Psoas muscle (tissue), 8 donors: Measurements from ENCODE around the gene TNS3. TPM values are rescaled to one million over a fixed set of nuclear protein-coding genes. Genes with fewer than 3 reads are reported as not detected.

ENCODE experiments used
- ATAC-seq, 4 donors: fragments of 200-7000 bp; cut with Tn5 transposase; one replicate each; pipeline ENCODE4 v1.9.1; 2020; ENCODE audit warnings: moderate library complexity in 3 of 4, mild to moderate bottlenecking in 2 of 4
- DNase-seq, 2 donors: peaks; one replicate each; pipeline ENCODE4 v3.0.0-alpha.2; 2020
- H3K27ac ChIP-seq: fragments of 200-600 bp; one replicate; pipeline ENCODE4 v1.8.0; 2022
- H3K27me3 ChIP-seq, 3 donors: fragments of 200-600 bp in 1 of 3; one replicate each; pipeline versions ENCODE4 v1.6.1 to v1.8.0; 2013 to 2022; ENCODE audit warnings: low read length in 2 of 3, mild to moderate bottlenecking in 2 of 3, moderate library complexity in 1 of 3; ENCODE audit not compliant: insufficient read depth in 3 of 3
- H3K36me3 ChIP-seq, 2 donors: fragments of 200-600 bp in 1 of 2; one replicate each; pipeline versions ENCODE4 v1.6.1 to v1.8.0; 2013 to 2022; ENCODE audit warnings: low read depth in 1 of 2, mild to moderate bottlenecking in 1 of 2, moderate library complexity in 1 of 2; ENCODE audit not compliant: insufficient read depth in 1 of 2
- H3K4me1 ChIP-seq: fragments of 200-600 bp; one replicate; pipeline ENCODE4 v1.8.0; 2022
- H3K4me3 ChIP-seq: fragments of 200-600 bp; one replicate; pipeline ENCODE4 v1.8.0; 2022; ENCODE audit warnings: mild to moderate bottlenecking
- H3K9me3 ChIP-seq: fragments of 200-600 bp; one replicate; pipeline ENCODE4 v1.8.0; 2022
- CTCF ChIP-seq: fragments of 200-600 bp; IDR thresholded peaks from one replicate; pipeline ENCODE4 v1.8.0; 2022; ENCODE audit warnings: antibody characterized with exemption
- WGBS, 3 donors: extraction: QIAGEN DNeasy Blood & Tissue Kit; methylation state at CpG; one replicate each; pipeline versions ENCODE4 v1.1.6 to v1.1.7; 2013; 5-methylcytosine and 5-hydroxymethylcytosine counted together
- intact Hi-C, 2 donors: fragments of 100-400 bp; cut with DNase I; formaldehyde crosslinking; loops; one replicate each; pipeline versions ENCODE4 v1.11.0 to v1.14.2; 2022
- polyA plus RNA-seq, 3 donors: library from polyadenylated mRNA; stranded (reverse); fragments of 200-250 nt; gene quantifications; one replicate each; pipeline ENCODE4 v1.2.3, GENCODE V29; 2013
- total RNA-seq, 4 donors: library from RNA; stranded (reverse); fragmentation: NEBNext Ultra II Directional in 2 of 4; extraction: Animal tissue kit (Norgen Biotek cat#: 25700) in 2 of 4; gene quantifications; one replicate each; pipeline versions ENCODE4 v1.2.1 to v1.2.4, GENCODE V29; 2021 to 2023
- donor health status: healthy with polysubstance abuse.
- donor health status: DM: no; HTN: no; CAD: no; lungs with moderate emphysema.
- donor health status: Bipolar disorder and iron deficiency.
- donor health status: healthy.
- donor health status: DM: yes; HTN: yes; CAD: no.
- donor health status: DM: no; HTN: no; CAD: no.
- donor health status: DM: no; HTN: no; CAD: no.
- donor health status: DM: yes; HTN: yes; CAD: no.

Gene TNS3
- total and polyA plus RNA-seq, 7 donors = 11.5 to 75.3 (median 35.0) TPM

- intact Hi-C loops = no loop called here
- no peak for DNase-seq
- H3K4me1 ChIP-seq = no peaks in the 10 kb centered on the region
- no peak for TF ChIP-seq CTCF
- ATAC-seq = no peak
- H3K36me3 ChIP-seq = no peaks in the 10 kb centered on the region
- no peak overlapping the region for H3K27ac ChIP-seq
- no peak overlapping the region for H3K4me3 ChIP-seq
- no peaks in the 10 kb centered on the region for H3K27me3 ChIP-seq
- H3K9me3 ChIP-seq = no peaks in the 10 kb centered on the region
Measured at GRCh38 chr7:47624689-47625088, 42.8 kb upstream of the TNS3 start.

- ATAC-seq (no peak), DNase-seq (no peak)
- Histone ChIP-seq H3K27me3 (no peaks in the 10 kb centered on the region), H3K4me3 (no peak overlapping the region), H3K4me1 (no peaks in the 10 kb centered on the region), H3K36me3 (no peaks in the 10 kb centered on the region), H3K9me3 (no peaks in the 10 kb centered on the region), H3K27ac (peak overlapping the region; percentile 16)
- WGBS, 3 donors = 51 to 60% (median 58%) methylated on average over 11 of the region's 11 CpGs
- intact Hi-C loops = no loop called here
- no peak for TF ChIP-seq CTCF
Measured at GRCh38 chr7:47622946-47623640, 41.2 kb upstream of the TNS3 start.

GRCh38 chr7:47622586-47622945, 40.7 kb upstream of the TNS3 start:
- intact Hi-C loops = no loop called here
- ATAC-seq = no peak
- H3K9me3 ChIP-seq = no peaks in the 10 kb centered on the region

GRCh38 chr7:47621979-47622561, 40.2 kb upstream of the TNS3 start:
- peak in 1 of 4 donors; percentile 19 for ATAC-seq
- H3K9me3 ChIP-seq = no peaks in the 10 kb centered on the region
- no peaks in the 10 kb centered on the region for H3K36me3 ChIP-seq
- no peak overlapping the region for H3K4me3 ChIP-seq
- no peaks in the 10 kb centered on the region for H3K4me1 ChIP-seq
- intact Hi-C loops = no loop called here
- H3K27ac ChIP-seq = no peak overlapping the region
- TF ChIP-seq CTCF = no peak
- no peaks in the 10 kb centered on the region for H3K27me3 ChIP-seq
- no peak for DNase-seq
- 46 to 53% (median 47%) methylated on average over 14 of the region's 14 CpGs for WGBS, 3 donors

More at GRCh38 chr7:47622586-47622945, 40.7 kb upstream of the TNS3 start:
- no peaks in the 10 kb centered on the region for H3K36me3 ChIP-seq
- no peaks in the 10 kb centered on the region for H3K4me1 ChIP-seq
- H3K27ac ChIP-seq = no peak overlapping the region
- no peak for DNase-seq
- no peak for TF ChIP-seq CTCF
- H3K27me3 ChIP-seq = no peaks in the 10 kb centered on the region
- H3K4me3 ChIP-seq = no peak overlapping the region

- Histone ChIP-seq H3K36me3 (no peaks in the 10 kb centered on the region), H3K4me1 (no peaks in the 10 kb centered on the region), H3K27me3 (no peaks in the 10 kb centered on the region), H3K9me3 (no peaks in the 10 kb centered on the region), H3K4me3 (no peak overlapping the region), H3K27ac (no peak overlapping the region)
- intact Hi-C loops = no loop called here
- DNase-seq (no peak), ATAC-seq (no peak)
- no peak for TF ChIP-seq CTCF
- 79 to 86% (median 85%) methylated on average over 12 of the region's 12 CpGs for WGBS, 3 donors
Measured at GRCh38 chr7:47621347-47621746, 39.4 kb upstream of the TNS3 start.
